DMS53 treated with DMSO at 0.1 percent for 48 hours (cell line): ENCODE results near the gene WDR46.
"Not testable (repeated sequence)": the region's sequence is repeated elsewhere in the genome, so short reads cannot be mapped to it uniquely, and the experiment has no call there.

Source experiments
- DNase-seq: peaks from one replicate; lab custom pipeline; 2025; ENCODE audit not compliant: unreplicated experiment; lab: John Stamatoyannopoulos, UW

Gene WDR46

GRCh38 chr6:33289784-33290315 lies 811 bp upstream of the WDR46 start:
- DNase-seq, result no peak

GRCh38 chr6:33288141-33288920 lies 708 bp downstream of the WDR46 start:
- no peak for DNase-seq

- no peak for DNase-seq
Measured at GRCh38 chr6:33286946-33287914, 1.8 kb downstream of the WDR46 start.

GRCh38 chr6:33285214-33285613 lies 3.8 kb downstream of the WDR46 start:
- not testable (repeated sequence) for DNase-seq

GRCh38 chr6:33280539-33280938 lies 8.5 kb downstream of the WDR46 start:
- DNase-seq, result no peak

- peak; percentile 47 for DNase-seq
Measured at GRCh38 chr6:33279971-33280511, 9.0 kb downstream of the WDR46 start.

- no peak for DNase-seq
Measured at GRCh38 chr6:33279257-33279695, 9.8 kb downstream of the WDR46 start.

GRCh38 chr6:33278810-33279209 lies 10.2 kb downstream of the WDR46 start:
- no peak for DNase-seq

GRCh38 chr6:33278392-33278741 lies 10.7 kb downstream of the WDR46 start:
- no peak for DNase-seq

- DNase-seq, result no peak
Measured at GRCh38 chr6:33277663-33278391, 11.2 kb downstream of the WDR46 start.

- DNase-seq, result peak; percentile 84
Measured at GRCh38 chr6:33276864-33277662, 12.0 kb downstream of the WDR46 start, which contains the start of gene B3GALT4. Gene B3GALT4, plus strand, starts transcription at chr6:33277123. Its CDS starts 297 bp downstream, at chr6:33277420.

GRCh38 chr6:33276581-33276863 lies 12.5 kb downstream of the WDR46 start:
- no peak for DNase-seq

GRCh38 chr6:33275795-33276580 lies 13.1 kb downstream of the WDR46 start:
- not testable (repeated sequence) for DNase-seq

GRCh38 chr6:33273924-33274902 lies 14.8 kb downstream of the WDR46 start:
- DNase-seq, result no peak

- DNase-seq, result no peak
Measured at GRCh38 chr6:33273129-33273923, 15.7 kb downstream of the WDR46 start.

GRCh38 chr6:33272275-33273128 lies 16.5 kb downstream of the WDR46 start:
- DNase-seq, result no peak
